Measurements from ENCODE around the gene CSNK2A1. TPM values are rescaled to one million over a fixed set of nuclear protein-coding genes. Genes with fewer than 3 reads are reported as not detected.
"Not testable (repeated sequence)": the region's sequence is repeated elsewhere in the genome, so short reads cannot be mapped to it uniquely, and the experiment has no call there.

CSNK2A1 gene
- total RNA-seq, 6 experiments from 2014 or later: 30.4 to 62.6 (median 37.1) TPM

DNA sequence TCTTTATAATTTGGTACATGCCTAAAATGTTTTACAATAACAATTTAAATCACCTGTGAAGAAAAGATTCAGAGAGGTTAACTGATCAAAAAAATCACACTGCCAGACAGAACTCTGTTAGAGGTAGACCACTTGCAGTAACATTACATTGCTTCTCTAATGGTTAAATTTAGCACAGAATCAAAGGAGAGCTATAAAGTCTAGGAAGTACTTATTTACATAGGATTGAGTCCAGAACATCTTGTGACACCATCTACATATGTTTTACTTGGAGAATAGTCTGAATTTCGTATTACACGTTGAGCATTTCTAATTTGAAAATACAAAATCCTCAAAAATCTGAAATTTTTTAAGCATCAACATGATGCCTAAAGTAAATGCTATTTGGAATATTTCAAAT, 64.1 kb downstream of the CSNK2A1 start:
- DNase-seq: no peak
- Histone ChIP-seq H3K9me3 (no peaks in the 10 kb centered on the region), H3K36me3 (peaks cover 0 to 9% (median 4%) of the 10 kb centered on the region in 4 donors), H3K27me3 (no peaks in the 10 kb centered on the region), H3K4me1 (peaks cover 0 to 21% (median 0%) of the 10 kb centered on the region in 4 donors), H3K27ac (no peak overlapping the region), H3K4me3 (no peak overlapping the region)
- intact Hi-C loops (cut with DNase I): no loop called here
- TF ChIP-seq POLR2A (IDR thresholded peaks at IDR 0.05): no peak
- 23% methylated on average over 2 of the region's 2 CpGs for WGBS (ENCODE audit: insufficient coverage, low coverage, low lambda C conversion rate, missing lambda C conversion rate)
- ATAC-seq: no peak

DNA sequence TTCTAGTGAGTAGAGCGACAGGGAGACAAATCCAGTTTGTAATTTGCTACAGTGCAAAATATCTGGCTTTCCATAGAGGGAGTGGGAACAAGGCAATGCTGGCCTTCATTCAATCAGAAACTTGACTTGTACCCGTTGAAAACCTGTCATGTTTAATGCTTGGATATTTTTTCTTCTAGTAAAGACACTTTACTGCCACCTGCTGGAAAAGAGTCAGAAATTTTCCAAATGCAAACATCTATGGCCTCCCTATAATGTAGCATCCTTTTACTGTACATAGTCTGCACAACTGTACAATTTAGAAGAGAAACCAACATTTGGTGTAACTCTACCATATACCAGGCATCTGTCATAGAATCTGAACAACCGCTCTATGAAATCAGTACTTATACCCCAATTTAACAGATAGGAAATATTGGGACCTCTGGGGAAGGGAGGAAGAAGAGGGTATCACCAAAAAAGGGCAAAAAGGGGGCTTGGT, 64.6 kb downstream of the CSNK2A1 start:
- Histone ChIP-seq H3K27me3 (no peaks in the 10 kb centered on the region), H3K9me3 (no peaks in the 10 kb centered on the region), H3K27ac (no peak overlapping the region), H3K4me3 (no peak overlapping the region), H3K4me1 (peaks cover 0 to 16% (median 0%) of the 10 kb centered on the region in 4 donors), H3K36me3 (peaks cover 0 to 9% (median 4%) of the 10 kb centered on the region in 4 donors)
- ATAC-seq (peak; percentile 64 to 79 (median 72)), DNase-seq (no peak)
- TF ChIP-seq, protein P1, sequence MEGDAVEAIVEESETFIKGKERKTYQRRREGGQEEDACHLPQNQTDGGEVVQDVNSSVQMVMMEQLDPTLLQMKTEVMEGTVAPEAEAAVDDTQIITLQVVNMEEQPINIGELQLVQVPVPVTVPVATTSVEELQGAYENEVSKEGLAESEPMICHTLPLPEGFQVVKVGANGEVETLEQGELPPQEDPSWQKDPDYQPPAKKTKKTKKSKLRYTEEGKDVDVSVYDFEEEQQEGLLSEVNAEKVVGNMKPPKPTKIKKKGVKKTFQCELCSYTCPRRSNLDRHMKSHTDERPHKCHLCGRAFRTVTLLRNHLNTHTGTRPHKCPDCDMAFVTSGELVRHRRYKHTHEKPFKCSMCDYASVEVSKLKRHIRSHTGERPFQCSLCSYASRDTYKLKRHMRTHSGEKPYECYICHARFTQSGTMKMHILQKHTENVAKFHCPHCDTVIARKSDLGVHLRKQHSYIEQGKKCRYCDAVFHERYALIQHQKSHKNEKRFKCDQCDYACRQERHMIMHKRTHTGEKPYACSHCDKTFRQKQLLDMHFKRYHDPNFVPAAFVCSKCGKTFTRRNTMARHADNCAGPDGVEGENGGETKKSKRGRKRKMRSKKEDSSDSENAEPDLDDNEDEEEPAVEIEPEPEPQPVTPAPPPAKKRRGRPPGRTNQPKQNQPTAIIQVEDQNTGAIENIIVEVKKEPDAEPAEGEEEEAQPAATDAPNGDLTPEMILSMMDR (IDR thresholded peaks at IDR 0.05): peak; percentile 55 to 69 (median 63)
- TF ChIP-seq POLR2A (IDR thresholded peaks at IDR 0.05): no peak
- 39% methylated on average over 3 of the region's 3 CpGs for WGBS (ENCODE audit: insufficient coverage, low coverage, low lambda C conversion rate, missing lambda C conversion rate)
- intact Hi-C loops (cut with DNase I): no loop called here

DNA sequence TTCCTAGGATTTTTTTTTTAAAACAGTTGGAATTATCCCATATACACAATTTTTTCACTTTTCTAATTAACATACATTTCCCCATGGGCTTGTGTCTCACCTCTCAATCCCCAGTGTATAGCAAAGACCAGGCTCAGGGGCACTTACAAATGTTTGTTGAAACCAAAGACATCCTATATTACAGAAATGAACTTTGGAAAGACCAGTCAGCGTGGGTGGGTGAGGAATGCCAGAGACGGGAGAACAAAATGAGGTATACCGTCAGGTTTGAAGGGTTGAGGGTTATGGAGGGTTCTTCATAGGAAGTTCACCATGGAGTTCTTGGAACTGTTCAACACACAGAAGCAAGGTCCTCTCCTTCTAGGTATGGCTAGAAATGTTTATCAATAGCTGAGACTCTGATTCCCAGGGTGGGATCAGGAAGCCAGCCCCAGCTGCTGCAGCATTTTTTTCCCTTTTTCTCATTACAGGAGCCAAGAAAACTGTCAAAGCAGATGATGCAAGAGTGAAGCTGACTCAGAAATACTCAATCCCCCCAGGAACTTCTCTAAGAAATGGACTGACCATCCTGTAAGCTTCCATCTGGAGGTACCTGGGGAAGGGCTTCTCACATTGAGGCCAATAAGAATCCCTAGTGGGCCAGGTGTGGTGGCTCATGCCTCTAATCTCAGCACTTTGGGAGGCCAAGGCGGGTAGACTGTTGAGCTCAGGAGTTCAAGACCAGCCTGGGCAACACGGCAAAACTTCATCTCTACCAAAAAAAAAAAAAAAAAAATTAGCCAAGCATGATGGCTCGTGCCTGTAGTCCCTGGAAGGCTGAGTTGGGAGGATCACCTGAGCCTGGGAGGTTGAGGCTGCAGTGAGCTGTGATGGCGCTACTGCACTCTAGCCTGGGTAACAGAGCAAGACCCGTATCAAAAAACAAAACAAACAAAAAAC, 65.3 kb downstream of the CSNK2A1 start:
- 68% methylated on average over 6 of the region's 8 CpGs for WGBS (ENCODE audit: insufficient coverage, low coverage, low lambda C conversion rate, missing lambda C conversion rate)

DNA sequence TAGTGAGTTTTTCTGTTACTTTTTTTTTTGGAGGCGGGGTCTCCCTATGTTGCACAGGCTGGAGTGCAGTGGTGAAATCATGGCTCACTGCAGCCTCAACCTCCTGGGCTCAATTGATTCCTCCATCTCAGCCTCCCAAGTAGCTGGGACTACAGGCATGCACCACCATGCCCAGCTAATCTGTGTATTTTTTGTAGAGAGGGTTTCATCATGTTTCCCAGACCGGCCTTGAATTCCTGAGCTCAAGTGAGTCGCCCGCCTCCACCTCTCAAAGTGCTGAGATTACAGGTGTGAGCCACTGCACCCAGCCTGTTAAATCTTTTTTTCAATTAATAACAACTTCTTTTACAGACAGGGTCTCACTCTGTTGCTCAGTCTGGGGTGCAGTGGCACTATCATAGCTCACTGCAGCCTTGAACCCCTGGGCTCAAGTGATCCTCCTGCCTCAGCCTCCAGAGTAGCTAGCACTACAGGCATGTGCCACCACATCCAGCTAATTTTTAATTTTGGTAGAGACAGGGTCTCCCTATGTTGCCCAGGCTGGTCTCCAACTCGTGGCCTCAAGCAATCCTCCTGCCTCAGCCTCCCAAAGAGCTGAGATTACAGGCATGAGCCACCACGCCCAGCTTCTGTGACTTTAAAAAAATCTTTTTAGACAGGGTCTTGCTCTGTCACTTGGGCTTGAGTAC, 66.9 kb downstream of the CSNK2A1 start:
- H3K27me3 ChIP-seq; DNase-seq; intact Hi-C loops (cut with DNase I); H3K27ac ChIP-seq; H3K9me3 ChIP-seq; ATAC-seq; H3K36me3 ChIP-seq; H3K4me3 ChIP-seq: not testable (repeated sequence)
- H3K4me1 ChIP-seq: peaks cover 0 to 12% (median 0%) of the 10 kb centered on the region in 4 donors
- 97% methylated on average over 5 of the region's 6 CpGs for WGBS (ENCODE audit: insufficient coverage, low coverage, low lambda C conversion rate, missing lambda C conversion rate)

More for the DNA sequence above, 65.3 kb downstream of the CSNK2A1 start:
- H3K4me1 ChIP-seq: peaks cover 0 to 12% (median 0%) of the 10 kb centered on the region in 4 donors
- no peak for TF ChIP-seq POLR2A (IDR thresholded peaks at IDR 0.05)
- TF ChIP-seq, protein P1 (IDR thresholded peaks at IDR 0.05): no peak
- peak in 1 of 4 donors; percentile 28 for ATAC-seq
- no peak overlapping the region for H3K4me3 ChIP-seq
- H3K9me3 ChIP-seq: no peaks in the 10 kb centered on the region
- intact Hi-C loops (cut with DNase I): no loop called here
- no peak for DNase-seq
- no peak overlapping the region for H3K27ac ChIP-seq
- H3K36me3 ChIP-seq: peaks cover 0 to 8% (median 4%) of the 10 kb centered on the region in 4 donors
- no peaks in the 10 kb centered on the region for H3K27me3 ChIP-seq

DNA sequence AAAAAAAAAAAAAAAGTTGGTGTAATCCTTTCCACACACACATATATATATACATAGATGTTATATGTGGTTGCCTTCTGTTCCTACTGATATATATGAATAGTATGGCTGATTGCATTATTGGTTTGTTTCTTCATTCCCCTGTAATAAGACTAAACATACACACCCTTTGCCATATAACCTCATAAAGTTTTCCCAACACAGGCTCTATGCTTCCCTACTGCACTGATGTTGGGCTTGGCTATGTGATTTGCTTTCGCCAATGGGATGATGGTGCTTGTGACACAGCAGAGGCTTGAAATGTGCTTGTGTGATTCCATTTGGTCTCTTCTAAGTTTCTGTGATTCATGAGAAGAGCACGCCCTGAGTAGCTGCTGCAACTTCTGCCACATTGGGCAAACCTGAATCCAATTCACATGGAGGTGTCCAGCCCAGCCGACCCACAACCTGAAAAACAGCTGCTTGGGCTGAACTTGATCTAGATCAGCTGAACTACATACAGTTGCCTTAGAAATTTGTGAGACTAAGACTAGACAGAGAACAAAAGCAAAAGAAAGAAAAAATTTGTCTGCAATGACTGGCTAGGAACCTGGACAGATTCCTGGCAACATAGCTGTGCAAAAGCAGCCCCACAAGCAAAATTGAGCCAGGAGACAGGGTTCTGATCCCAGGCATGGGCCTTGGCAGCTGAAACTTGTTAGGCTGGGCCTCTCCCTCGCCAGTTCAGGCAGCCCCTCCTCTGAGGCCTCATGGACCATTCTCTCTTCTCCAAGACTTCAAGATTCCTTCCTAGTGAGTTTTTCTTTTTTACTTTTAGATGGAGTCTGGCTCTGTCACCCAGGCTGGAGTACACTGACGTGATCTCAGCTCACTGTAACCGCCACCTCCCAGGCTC, 67.9 kb downstream of the CSNK2A1 start:
- peaks cover 0 to 9% (median 0%) of the 10 kb centered on the region in 4 donors for H3K9me3 ChIP-seq
- no peak for DNase-seq
- no peaks in the 10 kb centered on the region for H3K27me3 ChIP-seq
- peaks cover 0 to 12% (median 0%) of the 10 kb centered on the region in 4 donors for H3K4me1 ChIP-seq
- H3K36me3 ChIP-seq: no peaks in the 10 kb centered on the region
- no peak overlapping the region for H3K4me3 ChIP-seq
- no peak for ATAC-seq
- 93% methylated on average over 5 of the region's 6 CpGs for WGBS (ENCODE audit: insufficient coverage, low coverage, low lambda C conversion rate, missing lambda C conversion rate)
- TF ChIP-seq, protein P1 (IDR thresholded peaks at IDR 0.05): no peak
- TF ChIP-seq POLR2A (IDR thresholded peaks at IDR 0.05): no peak
- H3K27ac ChIP-seq: no peak overlapping the region
- intact Hi-C loops (cut with DNase I): no loop called here
